ENCODE measurements around the gene LORICRIN. TPM values are rescaled to one million over a fixed set of nuclear protein-coding genes. Genes with fewer than 3 reads are reported as not detected.

Gene LORICRIN, protein sequence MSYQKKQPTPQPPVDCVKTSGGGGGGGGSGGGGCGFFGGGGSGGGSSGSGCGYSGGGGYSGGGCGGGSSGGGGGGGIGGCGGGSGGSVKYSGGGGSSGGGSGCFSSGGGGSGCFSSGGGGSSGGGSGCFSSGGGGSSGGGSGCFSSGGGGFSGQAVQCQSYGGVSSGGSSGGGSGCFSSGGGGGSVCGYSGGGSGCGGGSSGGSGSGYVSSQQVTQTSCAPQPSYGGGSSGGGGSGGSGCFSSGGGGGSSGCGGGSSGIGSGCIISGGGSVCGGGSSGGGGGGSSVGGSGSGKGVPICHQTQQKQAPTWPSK
- not detected in 2 replicates for total RNA-seq

GRCh38 chr1:153259387-153259786, at the start of gene LORICRIN:
Gene LORICRIN (plus strand): TSS chr1:153259687. CDS start chr1:153260950, 1,263 bp downstream.

GRCh38 chr1:153217212-153217611, 42.3 kb upstream of the LORICRIN start, which contains the start of gene PRR9:
Gene PRR9 (plus strand): TSS chr1:153217584. CDS start chr1:153218145, 561 bp downstream.

Other genes with a start within 250 kb of the LORICRIN start
- not detected in 2 replicates for gene SPRR1B, start 228.5 kb upstream of the LORICRIN start, total RNA-seq
- gene SPRR2D, start 218.6 kb upstream of the LORICRIN start, total RNA-seq, result not detected in 2 replicates
- not detected in 2 replicates for gene SPRR2A, start 202.2 kb upstream of the LORICRIN start, total RNA-seq
- gene SPRR2B, start 188.1 kb upstream of the LORICRIN start, total RNA-seq, result not detected in 2 replicates
- gene SPRR2E, start 165.2 kb upstream of the LORICRIN start, total RNA-seq, result not detected in 2 replicates
- gene SPRR2F, start 146.2 kb upstream of the LORICRIN start, total RNA-seq, result not detected in 2 replicates
- not detected in 2 replicates for gene SPRR2G, start 108.8 kb upstream of the LORICRIN start, total RNA-seq
- gene LELP1, start 56.3 kb upstream of the LORICRIN start, total RNA-seq, result not detected in 2 replicates
- not detected in 2 replicates for gene PRR9, start 42.1 kb upstream of the LORICRIN start, total RNA-seq
- gene PGLYRP3, start 53.3 kb downstream of the LORICRIN start, total RNA-seq, result not detected in 2 replicates
- not detected in 2 replicates for gene PGLYRP4, start 89.2 kb downstream of the LORICRIN start, total RNA-seq
- gene S100A9, start 98.2 kb downstream of the LORICRIN start, total RNA-seq, result not detected in 2 replicates
- gene S100A12, start 115.9 kb downstream of the LORICRIN start, total RNA-seq, result not detected in 2 replicates
- not detected in 2 replicates for gene S100A8, start 131.4 kb downstream of the LORICRIN start, total RNA-seq
- gene S100A7A, start 156.8 kb downstream of the LORICRIN start, total RNA-seq, result not detected in 2 replicates
- gene S100A7, start 201.0 kb downstream of the LORICRIN start, total RNA-seq, result not detected in 2 replicates